Measurements from ENCODE around the gene FAM210B.

- TF ChIP-seq POLR2A (IDR thresholded peaks at IDR 0.05; ENCODE audit: low read length) (no peak), GATA1 (IDR thresholded peaks at IDR 0.05; ENCODE audit: low read depth, low read length) (no peak)
These were observed 1.5 kb downstream of the FAM210B start for GRCh38 chr20:56360133-56360907.

Measured in erythroblast (primary cell).